Neural cell (in vitro differentiated cells): ENCODE measurements around the gene UMAD1. TPM values are rescaled to one million over a fixed set of nuclear protein-coding genes. Genes with fewer than 3 reads are reported as not detected.

ENCODE experiments used
- H2AFZ ChIP-seq: fragments of 200-600, 300-800 bp; sonication (generic), shearing (Covaris generic); 2 replicates; pipeline ENCODE4 v1.6.0; 2014; ENCODE audit warnings: low read depth, mild to moderate bottlenecking, antibody characterized with exemption, low read length, moderate library complexity
- H3F3A ChIP-seq: fragments of 200-600 bp; shearing (Covaris generic); 2 replicates; pipeline ENCODE4 v1.6.1; 2016; ENCODE audit warnings: mild to moderate bottlenecking, moderate library complexity, mixed read lengths, antibody characterized with exemption, low read length; ENCODE audit not compliant: insufficient read depth, poor library complexity, severe bottlenecking
- H3K27ac ChIP-seq: fragments of 200-600, 300-800 bp; sonication (generic), shearing (Covaris generic); 2 replicates; pipeline ENCODE4 v1.5.1; 2014; ENCODE audit warnings: mild to moderate bottlenecking, low read length, moderate library complexity
- H3K27me3 ChIP-seq: fragments of 300-800, 200-600 bp; sonication (generic), shearing (Covaris generic); 2 replicates; pipeline ENCODE4 v1.6.0; 2014; ENCODE audit warnings: mild to moderate bottlenecking, low read depth, low read length, moderate library complexity; ENCODE audit not compliant: insufficient read depth
- H3K36me3 ChIP-seq: fragments of 300-800, 200-600 bp; sonication (generic), shearing (Covaris generic); 2 replicates; pipeline ENCODE4 v1.5.1; 2014; ENCODE audit warnings: mild to moderate bottlenecking, antibody characterized with exemption, low read length, moderate library complexity; ENCODE audit not compliant: insufficient read depth
- H3K4me2 ChIP-seq: fragments of 300-800, 200-600 bp; sonication (generic), shearing (Covaris generic); 2 replicates; pipeline ENCODE4 v1.6.0; 2014; ENCODE audit warnings: mild to moderate bottlenecking, low read length
- H3K4me3 ChIP-seq: fragments of 300-800, 200-600 bp; sonication (generic), shearing (Covaris generic); 2 replicates; pipeline ENCODE4 v1.5.1; 2014; ENCODE audit warnings: mild to moderate bottlenecking, low read length, moderate library complexity
- H3K79me2 ChIP-seq: fragments of 200-600 bp; shearing (Covaris generic); replicated peaks from 2 replicates; pipeline ENCODE4 v1.6.0; 2014; ENCODE audit warnings: mild to moderate bottlenecking, low read length, moderate library complexity; ENCODE audit not compliant: insufficient read depth
- H3K9ac ChIP-seq: fragments of 300-800, 200-600 bp; sonication (generic), shearing (Covaris generic); 2 replicates; pipeline ENCODE4 v1.6.1; 2016; ENCODE audit warnings: mild to moderate bottlenecking, low read length, mixed read lengths
- H3K9me2 ChIP-seq: fragments of 200-600 bp; shearing (Covaris generic); 2 replicates; pipeline ENCODE4 v1.6.1; 2016; ENCODE audit warnings: mild to moderate bottlenecking, low read length, mixed read lengths; ENCODE audit not compliant: insufficient read depth
- H3K9me3 ChIP-seq: fragments of 200-600, 300-800 bp; sonication (generic), shearing (Covaris generic); 2 replicates; pipeline ENCODE4 v1.6.1; 2016; ENCODE audit warnings: mild to moderate bottlenecking, mixed run types, low read length, moderate library complexity, mixed read lengths
- H4K20me1 ChIP-seq: fragments of 200-600 bp; shearing (Covaris generic); 2 replicates; pipeline ENCODE4 v1.6.1; 2016; ENCODE audit warnings: mild to moderate bottlenecking, mixed run types; ENCODE audit not compliant: insufficient read depth
- EP300 ChIP-seq: fragments of 450-650 bp; conservative IDR thresholded peaks from 2 replicates; pipeline ENCODE4 v1.6.1; 2014; ENCODE audit warnings: antibody characterized with exemption, mild to moderate bottlenecking, moderate library complexity; ENCODE audit not compliant: poor library complexity, severe bottlenecking
- EZH2 ChIP-seq: fragments of 200-600, 300-800 bp; shearing (Covaris generic), sonication (generic); IDR thresholded peaks from 2 replicates; pipeline ENCODE4 v1.6.1; 2014; ENCODE audit warnings: antibody characterized with exemption, low read length, borderline replicate concordance, mild to moderate bottlenecking; ENCODE audit not compliant: insufficient read depth, poor library complexity, severe bottlenecking
- MXI1 ChIP-seq: fragments of 450-650 bp; conservative IDR thresholded peaks from 2 replicates; pipeline ENCODE4 v1.6.1; 2014; ENCODE audit warnings: antibody characterized with exemption, mild to moderate bottlenecking; ENCODE audit not compliant: poor library complexity, severe bottlenecking
- POLR2AphosphoS5 ChIP-seq: IDR thresholded peaks from 2 replicates; pipeline ENCODE4 v1.6.1; 2012
- RAD21 ChIP-seq: fragments of 450-650 bp; conservative IDR thresholded peaks from 2 replicates; pipeline ENCODE4 v1.6.1; 2014; ENCODE audit warnings: antibody characterized with exemption, mild to moderate bottlenecking, moderate library complexity
- REST ChIP-seq: IDR thresholded peaks from 2 replicates; pipeline ENCODE4 v1.6.1; 2012; ENCODE audit warnings: borderline replicate concordance
- SMC3 ChIP-seq: fragments of 450-650 bp; conservative IDR thresholded peaks from 2 replicates; pipeline ENCODE4 v1.6.1; 2014; ENCODE audit warnings: antibody characterized with exemption, mild to moderate bottlenecking, moderate library complexity; ENCODE audit not compliant: poor library complexity
- TAF1 ChIP-seq: IDR thresholded peaks from 2 replicates; pipeline ENCODE4 v1.6.1; 2012; ENCODE audit warnings: low read depth
- polyA plus RNA-seq: library from polyadenylated mRNA; depleted of rRNA; stranded (reverse); fragments of >200 nt; gene quantifications from 2 replicates; pipeline ENCODE4 v1.2.3, GENCODE V29; 2014
- TF ChIP-seq, protein P1 (sequence below): fragments of 450-650 bp; IDR thresholded peaks from 2 replicates; pipeline ENCODE4 v1.5.1; 2014; ENCODE audit warnings: antibody characterized with exemption, mild to moderate bottlenecking, moderate library complexity; ENCODE audit not compliant: poor library complexity, severe bottlenecking

UMAD1 gene
- polyA plus RNA-seq, 1 donor from 2014 or later, result 14.7 TPM

GRCh38 chr7:7745258-7745657 is 104.7 kb downstream of the UMAD1 start:
- Histone ChIP-seq H3K9ac (no peak overlapping the region), H2AFZ (no peak overlapping the region), H3K27me3 (no peaks in the 10 kb centered on the region), H3K9me2 (no peaks in the 10 kb centered on the region), H3K27ac (no peak overlapping the region), H3K36me3 (no peaks in the 10 kb centered on the region), H3K79me2 (no peaks in the 10 kb centered on the region), H3K4me2 (no peak overlapping the region), H3K4me3 (no peak overlapping the region), H3K9me3 (no peaks in the 10 kb centered on the region), H4K20me1 (no peaks in the 10 kb centered on the region), H3F3A (no peaks in the 10 kb centered on the region)
- TF ChIP-seq EZH2, result no peak
- TF ChIP-seq RAD21, result no peak
- no peak for TF ChIP-seq EP300
- no peak for TF ChIP-seq TAF1

DNA sequence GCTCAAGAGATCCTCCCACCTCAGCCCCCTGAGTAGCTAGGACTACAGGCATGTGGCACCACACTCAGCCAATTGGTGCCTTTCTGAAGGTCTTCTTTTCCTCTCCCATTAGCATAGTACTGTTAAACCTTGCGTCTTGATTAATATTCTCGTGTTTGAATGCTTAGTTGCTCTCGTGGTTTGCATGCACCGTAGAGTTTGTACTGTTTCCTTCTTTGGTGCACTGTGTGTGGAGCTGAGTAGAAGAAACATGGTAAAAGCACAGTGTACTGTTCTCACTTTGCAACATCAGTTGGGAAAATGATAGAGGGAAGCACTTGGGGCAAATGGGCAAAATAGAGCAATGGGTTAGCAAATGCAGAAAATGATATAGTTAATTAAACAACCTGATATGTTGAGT is 105.4 kb downstream of the UMAD1 start:
- H3K4me3 ChIP-seq, result no peak overlapping the region

GRCh38 chr7:7746458-7746857 is 105.9 kb downstream of the UMAD1 start:
- Histone ChIP-seq H3K4me2 (no peak overlapping the region), H3K27me3 (no peaks in the 10 kb centered on the region), H2AFZ (no peak overlapping the region)

More for the DNA sequence above, 105.4 kb downstream of the UMAD1 start:
- H3F3A ChIP-seq, result no peaks in the 10 kb centered on the region
- no peak for TF ChIP-seq REST
- TF ChIP-seq MXI1, result no peak
- no peaks in the 10 kb centered on the region for H3K27me3 ChIP-seq
- H2AFZ ChIP-seq, result no peak overlapping the region
- H4K20me1 ChIP-seq, result no peaks in the 10 kb centered on the region
- H3K4me2 ChIP-seq, result no peak overlapping the region
- no peaks in the 10 kb centered on the region for H3K79me2 ChIP-seq
- no peaks in the 10 kb centered on the region for H3K36me3 ChIP-seq
- H3K9me2 ChIP-seq, result no peaks in the 10 kb centered on the region
- H3K9ac ChIP-seq, result no peak overlapping the region
- H3K27ac ChIP-seq, result no peak overlapping the region
- no peaks in the 10 kb centered on the region for H3K9me3 ChIP-seq

More at GRCh38 chr7:7746458-7746857, 105.9 kb downstream of the UMAD1 start:
- Histone ChIP-seq H3K79me2 (no peaks in the 10 kb centered on the region), H3K36me3 (no peaks in the 10 kb centered on the region), H3K4me3 (no peak overlapping the region), H3K9me2 (no peaks in the 10 kb centered on the region), H3F3A (no peaks in the 10 kb centered on the region), H4K20me1 (no peaks in the 10 kb centered on the region), H3K9me3 (no peaks in the 10 kb centered on the region), H3K27ac (no peak overlapping the region), H3K9ac (no peak overlapping the region)
- no peak for TF ChIP-seq EZH2
- TF ChIP-seq, protein P1, sequence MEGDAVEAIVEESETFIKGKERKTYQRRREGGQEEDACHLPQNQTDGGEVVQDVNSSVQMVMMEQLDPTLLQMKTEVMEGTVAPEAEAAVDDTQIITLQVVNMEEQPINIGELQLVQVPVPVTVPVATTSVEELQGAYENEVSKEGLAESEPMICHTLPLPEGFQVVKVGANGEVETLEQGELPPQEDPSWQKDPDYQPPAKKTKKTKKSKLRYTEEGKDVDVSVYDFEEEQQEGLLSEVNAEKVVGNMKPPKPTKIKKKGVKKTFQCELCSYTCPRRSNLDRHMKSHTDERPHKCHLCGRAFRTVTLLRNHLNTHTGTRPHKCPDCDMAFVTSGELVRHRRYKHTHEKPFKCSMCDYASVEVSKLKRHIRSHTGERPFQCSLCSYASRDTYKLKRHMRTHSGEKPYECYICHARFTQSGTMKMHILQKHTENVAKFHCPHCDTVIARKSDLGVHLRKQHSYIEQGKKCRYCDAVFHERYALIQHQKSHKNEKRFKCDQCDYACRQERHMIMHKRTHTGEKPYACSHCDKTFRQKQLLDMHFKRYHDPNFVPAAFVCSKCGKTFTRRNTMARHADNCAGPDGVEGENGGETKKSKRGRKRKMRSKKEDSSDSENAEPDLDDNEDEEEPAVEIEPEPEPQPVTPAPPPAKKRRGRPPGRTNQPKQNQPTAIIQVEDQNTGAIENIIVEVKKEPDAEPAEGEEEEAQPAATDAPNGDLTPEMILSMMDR, result no peak
- no peak for TF ChIP-seq TAF1
- no peak for TF ChIP-seq POLR2AphosphoS5
- no peak for TF ChIP-seq SMC3
- no peak for TF ChIP-seq RAD21
- TF ChIP-seq REST, result no peak
- no peak for TF ChIP-seq MXI1
- TF ChIP-seq EP300, result no peak
